PFSK-1 (cell line): ENCODE data around the gene TTC28.

Experiments
- FOXP2 ChIP-seq: optimal IDR thresholded peaks from 2 replicates; pipeline ENCODE3; 2011; ENCODE audit warnings: borderline replicate concordance, control low read depth, inconsistent platforms; ENCODE audit not compliant: insufficient read depth; ENCODE audit errors: extremely low read length, extremely low read depth
- POLR2AphosphoS5 ChIP-seq: IDR thresholded peaks from 2 replicates; pipeline ENCODE4 v1.6.1; 2012; ENCODE audit warnings: low read depth, mild to moderate bottlenecking, control low read depth, low read length, moderate library complexity

DNA sequence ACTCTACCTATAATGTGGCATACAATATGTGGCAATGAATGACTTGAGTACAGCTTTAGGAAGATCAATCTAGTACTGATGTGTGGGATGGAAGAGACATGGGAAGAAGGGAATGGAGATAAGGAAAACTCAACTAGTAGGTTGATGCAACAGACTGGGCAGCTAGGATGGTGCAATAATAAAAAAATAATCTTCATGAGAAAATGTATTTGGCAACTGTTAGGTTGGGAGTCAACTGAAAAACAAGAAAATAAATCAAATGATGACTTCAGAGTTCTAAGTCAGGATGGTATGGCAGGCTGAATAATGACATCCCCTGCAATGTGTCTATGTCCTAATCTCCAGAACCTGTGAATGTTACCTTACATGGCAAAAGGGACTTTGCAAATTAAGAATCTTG, 523.8 kb downstream of the TTC28 start:
- TF ChIP-seq POLR2AphosphoS5 (no peak), FOXP2 (no peak)
